ENCODE data around the gene MYCBP.

DNA sequence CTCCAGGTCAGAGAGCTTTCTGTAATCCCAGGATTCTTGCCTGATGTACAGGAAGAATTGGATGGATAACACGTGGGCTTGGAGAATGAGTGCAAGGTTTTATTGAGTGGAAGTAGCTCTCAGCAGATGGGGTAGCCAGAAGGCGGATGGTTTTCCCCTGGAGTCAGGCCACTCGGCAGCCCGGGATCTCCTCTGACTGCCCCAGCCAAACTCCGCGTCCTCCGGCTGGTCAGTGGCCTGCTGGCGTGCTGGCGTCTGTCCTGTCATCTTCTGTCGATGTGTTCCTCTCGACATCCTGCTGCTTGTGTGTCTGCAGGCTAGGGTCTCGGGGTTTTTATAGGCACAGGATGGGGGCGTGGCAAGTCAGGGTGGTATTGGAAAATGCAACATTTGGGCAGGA is 35.7 kb upstream of the MYCBP start:
- TF ChIP-seq CTCF (IDR thresholded peaks at IDR 0.05) (no peak), POLR2A (IDR thresholded peaks at IDR 0.05) (no peak)

Measured in Peyer's patch (tissue), 4 donors.